ENCODE measurements around the gene STIMATE.

STIMATE gene

GRCh38 chr3:52897130-52898122, at the start of gene STIMATE:
Gene STIMATE (minus strand): TSS chr3:52897548. CDS start chr3:52897450, 98 bp downstream.
- peak; percentile 92 for DNase-seq (ENCODE audit: insufficient read length, low spot score)
- FAIRE-seq: no peak
- peak; percentile 83 for TF ChIP-seq POLR2A (IDR thresholded peaks at IDR 0.05; ENCODE audit: low read depth, low read length)

- DNase-seq (ENCODE audit: insufficient read length, low spot score) (no peak), FAIRE-seq (no peak)
- TF ChIP-seq POLR2A (IDR thresholded peaks at IDR 0.05; ENCODE audit: low read depth, low read length): no peak
These were observed 42.3 kb upstream of the STIMATE start for GRCh38 chr3:52939600-52939999.

- DNase-seq (ENCODE audit: insufficient read length, low spot score): peak; percentile 31
- peak; percentile 96 for FAIRE-seq
- TF ChIP-seq POLR2A (IDR thresholded peaks at IDR 0.05; ENCODE audit: low read depth, low read length): no peak
These were observed 37.5 kb upstream of the STIMATE start for GRCh38 chr3:52934630-52935530.

GRCh38 chr3:52931889-52932288, 34.5 kb upstream of the STIMATE start:
- DNase-seq (ENCODE audit: insufficient read length, low spot score): no peak
- peak; percentile 20 for FAIRE-seq

GRCh38 chr3:52931328-52931727, 34.0 kb upstream of the STIMATE start:
- no peak for FAIRE-seq
- no peak for DNase-seq (ENCODE audit: insufficient read length, low spot score)
- no peak for TF ChIP-seq POLR2A (IDR thresholded peaks at IDR 0.05; ENCODE audit: low read depth, low read length)

More at GRCh38 chr3:52931889-52932288, 34.5 kb upstream of the STIMATE start:
- TF ChIP-seq POLR2A (IDR thresholded peaks at IDR 0.05; ENCODE audit: low read depth, low read length): no peak

GRCh38 chr3:52930748-52931147, 33.4 kb upstream of the STIMATE start:
- no peak for TF ChIP-seq POLR2A (IDR thresholded peaks at IDR 0.05; ENCODE audit: low read depth, low read length)
- FAIRE-seq: no peak
- no peak for DNase-seq (ENCODE audit: insufficient read length, low spot score)

- TF ChIP-seq POLR2A (IDR thresholded peaks at IDR 0.05; ENCODE audit: low read depth, low read length): no peak
- DNase-seq (ENCODE audit: insufficient read length, low spot score) (no peak), FAIRE-seq (no peak)
These were observed 29.2 kb upstream of the STIMATE start for GRCh38 chr3:52926554-52926953.

- TF ChIP-seq POLR2A (IDR thresholded peaks at IDR 0.05; ENCODE audit: low read depth, low read length): no peak
- FAIRE-seq: no peak
- DNase-seq (ENCODE audit: insufficient read length, low spot score): no peak
These were observed 28.3 kb upstream of the STIMATE start for GRCh38 chr3:52925405-52926313.

- TF ChIP-seq POLR2A (IDR thresholded peaks at IDR 0.05; ENCODE audit: low read depth, low read length): no peak
- no peak for DNase-seq (ENCODE audit: insufficient read length, low spot score)
- FAIRE-seq: no peak
These were observed 26.6 kb upstream of the STIMATE start for GRCh38 chr3:52923963-52924362.

- DNase-seq (ENCODE audit: insufficient read length, low spot score) (no peak), FAIRE-seq (peak; percentile 70)
- TF ChIP-seq POLR2A (IDR thresholded peaks at IDR 0.05; ENCODE audit: low read depth, low read length): no peak
These were observed 23.5 kb upstream of the STIMATE start for GRCh38 chr3:52920841-52921240.

GRCh38 chr3:52917044-52917443, 19.7 kb upstream of the STIMATE start:
- TF ChIP-seq POLR2A (IDR thresholded peaks at IDR 0.05; ENCODE audit: low read depth, low read length): no peak
- DNase-seq (ENCODE audit: insufficient read length, low spot score) (no peak), FAIRE-seq (no peak)

- FAIRE-seq (no peak), DNase-seq (ENCODE audit: insufficient read length, low spot score) (no peak)
- TF ChIP-seq POLR2A (IDR thresholded peaks at IDR 0.05; ENCODE audit: low read depth, low read length): no peak
These were observed 17.9 kb upstream of the STIMATE start for GRCh38 chr3:52915294-52915693.

Measured in H54 (cell line).